ENCODE results near the gene B3GALNT2.
A peak's percentile ranks its signal among the peaks of the same experiment; 100 is the strongest.

B3GALNT2 gene

DNA sequence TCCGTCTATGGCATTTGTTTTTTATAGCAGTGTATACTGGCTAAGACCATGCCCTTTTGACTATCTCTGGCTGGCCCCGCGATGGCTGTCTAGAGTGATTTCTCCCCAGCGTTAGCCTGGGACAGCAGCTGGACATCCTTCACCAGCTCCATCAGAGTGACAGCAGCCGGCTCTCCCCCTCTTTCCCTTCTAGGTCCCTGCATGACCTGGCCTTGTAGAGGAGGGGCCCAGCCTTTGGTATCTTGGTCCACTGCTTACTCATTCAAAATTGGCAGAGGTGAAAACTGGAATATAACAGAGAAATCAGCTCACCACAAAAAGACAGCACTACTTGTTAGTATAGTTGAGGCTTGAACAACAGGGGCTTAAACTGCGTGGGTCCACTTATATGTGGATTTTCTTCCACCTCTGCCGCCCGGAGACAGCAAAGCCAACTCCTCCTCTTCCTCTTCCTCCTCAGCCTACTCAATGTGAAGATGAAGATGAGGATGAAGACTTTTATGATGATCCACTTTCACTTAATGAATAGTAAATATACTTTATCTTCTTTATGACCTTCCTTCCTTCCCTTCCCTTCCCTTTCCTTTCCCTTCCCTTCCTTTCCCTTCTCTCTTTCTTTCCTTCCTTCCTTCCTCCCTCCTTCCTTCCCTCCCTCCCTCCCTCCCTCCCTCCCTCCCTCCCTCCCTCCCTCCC, 29.4 kb upstream of the B3GALNT2 start:
- TF ChIP-seq, protein P1, sequence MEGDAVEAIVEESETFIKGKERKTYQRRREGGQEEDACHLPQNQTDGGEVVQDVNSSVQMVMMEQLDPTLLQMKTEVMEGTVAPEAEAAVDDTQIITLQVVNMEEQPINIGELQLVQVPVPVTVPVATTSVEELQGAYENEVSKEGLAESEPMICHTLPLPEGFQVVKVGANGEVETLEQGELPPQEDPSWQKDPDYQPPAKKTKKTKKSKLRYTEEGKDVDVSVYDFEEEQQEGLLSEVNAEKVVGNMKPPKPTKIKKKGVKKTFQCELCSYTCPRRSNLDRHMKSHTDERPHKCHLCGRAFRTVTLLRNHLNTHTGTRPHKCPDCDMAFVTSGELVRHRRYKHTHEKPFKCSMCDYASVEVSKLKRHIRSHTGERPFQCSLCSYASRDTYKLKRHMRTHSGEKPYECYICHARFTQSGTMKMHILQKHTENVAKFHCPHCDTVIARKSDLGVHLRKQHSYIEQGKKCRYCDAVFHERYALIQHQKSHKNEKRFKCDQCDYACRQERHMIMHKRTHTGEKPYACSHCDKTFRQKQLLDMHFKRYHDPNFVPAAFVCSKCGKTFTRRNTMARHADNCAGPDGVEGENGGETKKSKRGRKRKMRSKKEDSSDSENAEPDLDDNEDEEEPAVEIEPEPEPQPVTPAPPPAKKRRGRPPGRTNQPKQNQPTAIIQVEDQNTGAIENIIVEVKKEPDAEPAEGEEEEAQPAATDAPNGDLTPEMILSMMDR (IDR thresholded peaks at IDR 0.05; ENCODE audit: insufficient read depth, missing control alignments) = no peak
- FAIRE-seq (no peak), DNase-seq (ENCODE audit: insufficient read length, low spot score) (no peak)

DNA sequence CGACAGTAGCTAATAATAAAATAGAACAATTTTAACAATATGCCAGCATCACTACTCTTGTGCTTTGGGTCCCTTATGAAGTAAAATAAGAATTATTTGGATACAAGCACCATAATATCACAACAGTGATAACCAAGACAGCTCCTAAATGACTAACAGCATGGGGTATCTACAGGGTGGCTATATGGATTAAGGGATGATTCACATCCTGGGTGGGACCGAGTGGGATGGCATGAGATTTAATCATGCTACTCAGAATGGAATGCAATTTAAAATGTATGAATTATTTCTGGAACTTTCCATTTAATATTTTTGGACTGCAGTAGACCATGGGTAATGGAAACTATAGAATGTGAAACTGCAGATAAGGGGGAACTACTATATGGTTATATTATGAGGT, 28.1 kb upstream of the B3GALNT2 start:
- TF ChIP-seq, protein P1 (IDR thresholded peaks at IDR 0.05; ENCODE audit: insufficient read depth, missing control alignments) = no peak
- FAIRE-seq (no peak), DNase-seq (ENCODE audit: insufficient read length, low spot score) (no peak)

DNA sequence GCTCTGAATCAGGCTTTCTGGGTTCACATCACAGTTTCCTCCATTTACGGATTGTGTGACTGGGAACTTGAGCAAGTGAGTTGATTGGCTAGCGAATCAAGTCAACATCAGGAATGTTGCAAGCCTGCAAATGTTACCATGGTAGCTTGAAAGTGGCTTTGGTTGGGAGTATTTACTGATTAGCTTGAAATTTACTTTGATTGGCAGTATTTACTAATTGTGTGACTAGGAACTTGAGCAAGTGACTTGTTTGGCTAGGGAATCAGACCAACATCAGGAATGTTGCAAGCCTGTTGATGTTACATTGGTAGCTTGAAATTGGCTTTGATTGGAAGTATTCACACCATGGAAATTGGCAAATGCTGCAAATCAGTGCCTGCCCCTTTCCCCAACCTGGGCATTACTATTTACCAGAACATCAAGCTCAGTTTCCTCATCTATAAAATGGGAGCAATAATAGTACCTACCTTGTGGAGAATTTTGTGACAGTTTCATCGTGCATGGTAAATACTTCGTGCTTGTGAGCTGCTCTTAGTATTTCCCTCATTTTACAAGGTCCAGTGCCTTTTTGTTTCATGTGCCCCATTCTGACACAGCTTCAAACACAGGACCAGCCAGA, 23.1 kb upstream of the B3GALNT2 start:
- FAIRE-seq (no peak), DNase-seq (ENCODE audit: insufficient read length, low spot score) (no peak)
- TF ChIP-seq, protein P1 (IDR thresholded peaks at IDR 0.05; ENCODE audit: insufficient read depth, missing control alignments) = no peak

DNA sequence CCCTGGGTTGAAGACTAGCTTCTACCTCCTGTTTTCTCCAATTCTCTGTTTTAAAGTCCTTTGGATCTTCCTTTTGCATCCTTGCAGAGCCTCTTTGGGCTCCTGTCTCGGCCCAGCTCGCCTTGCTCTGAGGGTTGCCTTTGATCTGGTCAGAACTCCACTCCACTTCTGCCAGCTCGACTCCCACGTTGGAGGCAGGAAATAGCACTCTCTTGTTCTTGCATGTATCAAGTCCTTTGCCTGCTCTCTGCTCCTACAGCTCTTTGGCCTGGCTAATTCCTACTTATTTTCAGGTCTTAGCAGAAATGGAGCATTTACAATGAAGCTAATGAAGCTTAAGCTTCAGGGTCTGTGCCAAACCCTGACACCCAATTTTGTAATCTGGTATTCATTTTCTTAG, 21.1 kb upstream of the B3GALNT2 start:
- no peak for FAIRE-seq
- TF ChIP-seq, protein P1 (IDR thresholded peaks at IDR 0.05; ENCODE audit: insufficient read depth, missing control alignments) = no peak
- no peak for DNase-seq (ENCODE audit: insufficient read length, low spot score)

DNA sequence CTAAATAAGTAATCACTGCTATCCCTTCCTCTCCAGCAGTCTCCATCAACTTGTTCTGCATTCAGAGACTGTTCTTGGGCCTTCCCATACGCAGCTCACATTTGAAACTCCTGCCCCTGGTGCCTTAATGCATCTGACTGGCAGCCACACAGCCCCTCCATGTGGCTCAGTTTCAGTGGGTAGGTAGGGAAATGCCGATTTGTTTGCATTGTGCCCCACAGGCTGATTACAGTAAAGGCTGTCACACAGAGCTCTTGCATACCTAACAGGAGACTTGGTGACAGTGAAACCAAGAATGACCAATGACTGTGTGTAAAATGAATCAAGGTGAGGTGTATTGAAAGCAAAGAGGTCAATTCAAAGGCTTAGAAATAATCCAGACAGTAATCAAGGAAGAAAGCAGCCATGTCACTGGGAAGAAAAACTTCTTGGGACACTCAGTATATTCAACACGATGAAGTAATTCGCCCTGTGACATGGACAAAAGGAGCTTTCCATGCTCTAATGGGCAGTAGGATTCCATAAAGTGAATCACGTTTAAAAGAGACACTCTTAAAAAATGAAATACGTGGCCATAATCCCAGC, 12.7 kb upstream of the B3GALNT2 start:
- no peak for DNase-seq (ENCODE audit: insufficient read length, low spot score)
- no peak for FAIRE-seq
- TF ChIP-seq, protein P1 (IDR thresholded peaks at IDR 0.05; ENCODE audit: insufficient read depth, missing control alignments) = no peak

DNA sequence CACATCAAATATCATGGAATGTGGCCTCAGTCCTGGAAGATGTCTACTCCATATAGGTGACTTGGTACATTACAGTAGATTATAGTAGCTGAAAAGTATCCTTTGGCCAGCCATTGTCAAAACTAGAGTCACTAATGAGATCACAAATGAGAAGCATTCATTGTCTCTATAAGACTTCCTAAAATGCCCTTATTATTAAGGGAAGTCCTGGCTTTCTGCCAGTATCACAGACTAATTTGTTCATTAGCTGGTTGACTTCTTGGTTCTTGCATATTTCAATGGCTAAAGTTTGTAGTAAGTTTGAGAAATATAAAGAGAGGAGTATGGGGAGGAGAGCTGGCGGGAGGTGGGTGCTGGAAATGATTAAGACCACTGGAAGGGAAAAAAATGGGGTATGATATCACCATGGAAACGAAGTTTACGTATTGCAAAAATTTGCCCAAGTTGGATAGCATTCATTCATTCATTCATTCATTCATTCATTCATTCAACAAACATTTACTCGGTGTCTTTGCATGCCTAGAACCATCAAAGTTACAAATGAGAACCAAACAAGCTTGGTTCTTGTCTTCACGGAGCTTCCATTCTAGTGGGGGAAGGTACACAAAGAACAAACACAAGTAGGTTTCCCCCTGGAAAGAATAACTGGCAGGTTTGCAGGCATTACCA, 11.7 kb upstream of the B3GALNT2 start:
- TF ChIP-seq, protein P1 (IDR thresholded peaks at IDR 0.05; ENCODE audit: insufficient read depth, missing control alignments) = no peak
- FAIRE-seq (peak; percentile 44), DNase-seq (ENCODE audit: insufficient read length, low spot score) (no peak)

All from D721Med (cell line).